B cell (primary cell): ENCODE measurements around the gene SCARB2. TPM values are rescaled to one million over a fixed set of nuclear protein-coding genes. Genes with fewer than 3 reads are reported as not detected.

ENCODE experiments used
- ATAC-seq: fragments of 200-7000 bp; cut with Tn5 transposase; one replicate; pipeline ENCODE4 v1.10.0; 2021; ENCODE audit warnings: low read depth, mild to moderate bottlenecking, moderate number of reproducible peaks, moderate library complexity
- CTCF ChIA-PET: fragments of 350-600 bp; sonication (Branson Sonifier 250); formaldehyde crosslinking; loops from one replicate; lab custom pipeline; 2021; ENCODE audit warnings: antibody characterized with exemption, inconsistent platforms; lab: Charles Lee
- POLR2A ChIA-PET: fragments of 350-600 bp; sonication (Branson Sonifier 250); formaldehyde crosslinking; loops from one replicate; lab custom pipeline; 2021; ENCODE audit warnings: antibody characterized with exemption; lab: Charles Lee
- DNase-seq: peaks from one replicate; pipeline ENCODE4 v3.0.0; 2013
- H2AFZ ChIP-seq: 2 replicates; pipeline ENCODE4 v1.6.1; 2012; ENCODE audit warnings: mild to moderate bottlenecking, low read depth, low read length; ENCODE audit not compliant: insufficient read depth, poor library complexity, severe bottlenecking
- H3K27ac ChIP-seq, 2 donors: 1 replicate in 1 of 2; 2 replicates in 1 of 2; pipeline ENCODE4 v1.5.1; 2012 to 2013; ENCODE audit warnings: low read length in 2 of 2, mild to moderate bottlenecking in 2 of 2, moderate library complexity in 1 of 2
- H3K27me3 ChIP-seq, 4 experiments: fragments of 200-600 bp in 1 of 4; sonication (generic) in 1 of 4; replicated peaks in 1 of 4; 1 replicate in 2 of 4; 2 replicates in 2 of 4; pipeline versions ENCODE4 v1.6.1 to v1.7.0; 2013 to 2016; ENCODE audit warnings: low read length in 3 of 4, mild to moderate bottlenecking in 2 of 4, mixed read lengths in 1 of 4, moderate library complexity in 1 of 4; ENCODE audit not compliant: insufficient read depth in 4 of 4, control insufficient read depth in 3 of 4; ENCODE audit errors: control extremely low read depth in 1 of 4
- H3K36me3 ChIP-seq, 2 experiments: replicated peaks in 1 of 2; 1 replicate in 1 of 2; 2 replicates in 1 of 2; pipeline versions ENCODE4 v1.6.1 to v1.7.1; 2013; ENCODE audit warnings: low read length in 1 of 2; ENCODE audit not compliant: insufficient read depth in 2 of 2, control insufficient read depth in 1 of 2; ENCODE audit errors: control extremely low read depth in 1 of 2, extremely low read depth in 1 of 2
- H3K4me1 ChIP-seq, 2 donors: fragments of 200-600 bp in 1 of 2; sonication (generic) in 1 of 2; 1 replicate in 1 of 2; 2 replicates in 1 of 2; pipeline versions ENCODE4 v1.5.1 to v1.6.1; 2013 to 2017; ENCODE audit warnings: low read length in 2 of 2; ENCODE audit not compliant: control insufficient read depth in 2 of 2, insufficient read depth in 2 of 2
- H3K4me2 ChIP-seq: replicated peaks from 2 replicates; pipeline ENCODE3; 2012; ENCODE audit warnings: mild to moderate bottlenecking, low read depth, low read length; ENCODE audit not compliant: poor library complexity, severe bottlenecking
- H3K4me3 ChIP-seq, 5 experiments: fragments of 200-600 bp in 1 of 5; sonication (generic) in 1 of 5; 1 replicate in 3 of 5; 2 replicates in 2 of 5; pipeline versions ENCODE4 v1.5.1 to v1.7.0; 2011 to 2016; ENCODE audit warnings: low read length in 4 of 5, mild to moderate bottlenecking in 4 of 5, low read depth in 2 of 5, control low read depth in 1 of 5, moderate library complexity in 1 of 5; ENCODE audit not compliant: insufficient read depth in 1 of 5; ENCODE audit errors: control extremely low read depth in 1 of 5, extremely low read depth in 1 of 5
- H3K79me2 ChIP-seq: fragments of 200-600 bp; sonication (generic); one replicate; pipeline ENCODE4 v1.6.0; 2016; ENCODE audit warnings: low read length; ENCODE audit not compliant: control insufficient read depth, insufficient read depth
- H3K9ac ChIP-seq: fragments of 200-600 bp; sonication (generic); 2 replicates; pipeline ENCODE4 v1.6.1; 2017; ENCODE audit warnings: mild to moderate bottlenecking, low read length, moderate library complexity
- H3K9me3 ChIP-seq, 3 donors: one replicate each; pipeline versions ENCODE4 v1.6.1 to v1.7.1; 2013; ENCODE audit warnings: low read length in 2 of 3; ENCODE audit not compliant: control insufficient read depth in 2 of 3, insufficient read depth in 1 of 3; ENCODE audit errors: control extremely low read depth in 1 of 3
- H4K20me1 ChIP-seq: 2 replicates; pipeline ENCODE4 v1.6.0; 2012; ENCODE audit warnings: mild to moderate bottlenecking, low read length; ENCODE audit not compliant: insufficient read depth, control insufficient read depth, poor library complexity, severe bottlenecking
- H3K27ac Mint-ChIP-seq: one replicate; pipeline ENCODE4 v1.8.0; 2021; ENCODE audit warnings: mixed read lengths
- H3K27me3 Mint-ChIP-seq: one replicate; pipeline ENCODE4 v1.8.0; 2021; ENCODE audit warnings: mixed read lengths
- H3K4me1 Mint-ChIP-seq: one replicate; pipeline ENCODE4 v1.8.0; 2021; ENCODE audit warnings: mixed read lengths
- H3K4me3 Mint-ChIP-seq: one replicate; pipeline ENCODE4 v1.8.0; 2021; ENCODE audit warnings: mixed read lengths
- H3K9me3 Mint-ChIP-seq: one replicate; pipeline ENCODE4 v1.8.0; 2022; ENCODE audit warnings: mixed read lengths; ENCODE audit not compliant: insufficient read depth
- CTCF ChIP-seq: fragments of 200-600 bp; IDR thresholded peaks from one replicate; pipeline ENCODE4 v1.8.0; 2022; ENCODE audit warnings: antibody characterized with exemption, mild to moderate bottlenecking
- EZH2 ChIP-seq: IDR thresholded peaks from 2 replicates; pipeline ENCODE4 v1.6.1; 2012; ENCODE audit warnings: borderline replicate concordance, low read depth, mild to moderate bottlenecking, moderate library complexity, low read length; ENCODE audit not compliant: insufficient read depth, poor library complexity, severe bottlenecking
- WGBS: methylation state at CpG from one replicate; pipeline ENCODE4 v1.1.5; 2013; ENCODE audit warnings: missing lambda C conversion rate; ENCODE audit not compliant: insufficient coverage; 5-methylcytosine and 5-hydroxymethylcytosine counted together
- intact Hi-C: fragments of 100-400 bp; cut with micrococcal nuclease; formaldehyde crosslinking; loops from one replicate; pipeline ENCODE4 v1.10.0; 2022
- polyA minus RNA-seq: library from RNA; depleted of rRNA, polyadenylated mRNA; stranded (reverse); fragments of >200 nt; gene quantifications from 2 replicates; pipeline ENCODE4 v1.2.3, GENCODE V29; 2012
- polyA plus RNA-seq: library from polyadenylated mRNA; depleted of rRNA; stranded (reverse); fragments of >200 nt; gene quantifications from 2 replicates; pipeline ENCODE4 v1.2.3, GENCODE V29; 2012
- total RNA-seq, 2 donors: library from RNA; stranded (reverse); fragments of 120-200 nt in 1 of 2; gene quantifications; 1 replicate in 1 of 2; 2 replicates in 1 of 2; pipeline versions ENCODE4 v1.2.3 to v1.2.4, GENCODE V29; 2013 to 2022

SCARB2 gene, protein sequence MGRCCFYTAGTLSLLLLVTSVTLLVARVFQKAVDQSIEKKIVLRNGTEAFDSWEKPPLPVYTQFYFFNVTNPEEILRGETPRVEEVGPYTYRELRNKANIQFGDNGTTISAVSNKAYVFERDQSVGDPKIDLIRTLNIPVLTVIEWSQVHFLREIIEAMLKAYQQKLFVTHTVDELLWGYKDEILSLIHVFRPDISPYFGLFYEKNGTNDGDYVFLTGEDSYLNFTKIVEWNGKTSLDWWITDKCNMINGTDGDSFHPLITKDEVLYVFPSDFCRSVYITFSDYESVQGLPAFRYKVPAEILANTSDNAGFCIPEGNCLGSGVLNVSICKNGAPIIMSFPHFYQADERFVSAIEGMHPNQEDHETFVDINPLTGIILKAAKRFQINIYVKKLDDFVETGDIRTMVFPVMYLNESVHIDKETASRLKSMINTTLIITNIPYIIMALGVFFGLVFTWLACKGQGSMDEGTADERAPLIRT
- total RNA-seq (30.3 and 31.5 TPM in 2 replicates), polyA plus RNA-seq (7.8 and 14.7 TPM in 2 replicates), polyA minus RNA-seq (13.8 and 20.8 TPM in 2 replicates)
- total RNA-seq (2013) = 32.1 TPM

GRCh38 chr4:76213415-76214176 is at the start of gene SCARB2:
Gene SCARB2 (minus strand): TSS chr4:76213824. CDS start chr4:76213543, 281 bp downstream.
- WGBS = under 1% methylated on average over 94 of the region's 94 CpGs
- H3K9ac ChIP-seq = peak within 1 kb of the TSS; percentile 87
- H3K27ac Mint-ChIP-seq = peak within 1 kb of the TSS; percentile 96
- intact Hi-C loops = loop anchor here (1.0 to 10.0 kb wide), 6 partner anchors 14 to 981 kb away; partner anchors contain the start of genes NUP54, SDAD1 and USO1
- H3K9me3 Mint-ChIP-seq = no peaks in the 10 kb centered on the region
- POLR2A ChIA-PET = interaction anchor here (1.1 to 1.4 kb wide), 2 partner anchors 14 to 65 kb away, joined by 4 to 5 read pairs; partner anchors contain the start of gene NUP54
- TF ChIP-seq CTCF = no peak
- no peak for TF ChIP-seq EZH2
- peaks cover 3% of the 10 kb centered on the region for H4K20me1 ChIP-seq
- no peaks in the 10 kb centered on the region for H3K27me3 ChIP-seq
- DNase-seq = peak; percentile 91
- CTCF ChIA-PET = interaction anchor here (2.3 to 4.2 kb wide), 2 partner anchors 14 to 34 kb away, joined by 10 to 26 read pairs; no protein-coding TSS in a partner anchor
- no peaks in the 10 kb centered on the region for H3K27me3 Mint-ChIP-seq
- peak within 1 kb of the TSS; percentile 54 to 87 (median 71) for H3K4me3 ChIP-seq
- peak within 1 kb of the TSS; percentile 89 for H3K4me3 Mint-ChIP-seq
- H3K4me1 ChIP-seq = peaks cover 47 to 49% of the 10 kb centered on the region in 2 donors
- peak within 1 kb of the TSS; percentile 72 for H3K4me2 ChIP-seq
- peaks cover 47% of the 10 kb centered on the region for H3K4me1 Mint-ChIP-seq
- no peaks in the 10 kb centered on the region for H3K36me3 ChIP-seq
- ATAC-seq = peak; percentile 79
- H3K27ac ChIP-seq = peak within 1 kb of the TSS; percentile 85 to 86
- peak within 1 kb of the TSS; percentile 81 for H2AFZ ChIP-seq
- H3K9me3 ChIP-seq = no peaks in the 10 kb centered on the region
- peaks cover 41% of the 10 kb centered on the region for H3K79me2 ChIP-seq
